CD14-positive monocyte (primary cell): ENCODE measurements around the gene SCN10A. TPM values are rescaled to one million over a fixed set of nuclear protein-coding genes. Genes with fewer than 3 reads are reported as not detected.

Source experiments
- DNase-seq, 3 donors: peaks; one replicate each; pipeline ENCODE4 v3.0.0-alpha.2; 2011 to 2022
- H2AFZ ChIP-seq: 2 replicates; pipeline ENCODE4 v1.6.0; 2012; ENCODE audit warnings: mild to moderate bottlenecking, low read depth, low read length, inconsistent platforms; ENCODE audit not compliant: insufficient read depth, poor library complexity, severe bottlenecking
- H3K27ac ChIP-seq, 2 donors: 1 replicate in 1 of 2; 2 replicates in 1 of 2; pipeline ENCODE4 v1.5.1; 2012 to 2013; ENCODE audit warnings: low read length in 2 of 2, control low read depth in 1 of 2, inconsistent platforms in 1 of 2, low read depth in 1 of 2, mild to moderate bottlenecking in 1 of 2
- H3K27me3 ChIP-seq, 2 donors: one replicate each; pipeline versions ENCODE4 v1.6.0 to v1.6.1; 2011 to 2013; ENCODE audit warnings: low read length in 2 of 2; ENCODE audit not compliant: control insufficient read depth in 2 of 2, insufficient read depth in 2 of 2
- H3K36me3 ChIP-seq, 2 donors: replicated peaks in 1 of 2; 1 replicate in 1 of 2; 2 replicates in 1 of 2; pipeline versions ENCODE4 v1.5.1 to v1.6.1; 2012 to 2013; ENCODE audit warnings: low read length in 2 of 2, control low read depth in 1 of 2, inconsistent platforms in 1 of 2, mild to moderate bottlenecking in 1 of 2; ENCODE audit not compliant: insufficient read depth in 2 of 2, control insufficient read depth in 1 of 2
- H3K4me1 ChIP-seq, 2 donors: 1 replicate in 1 of 2; 2 replicates in 1 of 2; pipeline versions ENCODE4 v1.5.1 to v1.6.1; 2012 to 2013; ENCODE audit warnings: low read length in 2 of 2, control low read depth in 1 of 2, inconsistent platforms in 1 of 2, mild to moderate bottlenecking in 1 of 2, moderate library complexity in 1 of 2; ENCODE audit not compliant: insufficient read depth in 2 of 2, control insufficient read depth in 1 of 2
- H3K4me2 ChIP-seq: replicated peaks from 2 replicates; pipeline ENCODE3; 2012; ENCODE audit warnings: low read length, moderate library complexity, mild to moderate bottlenecking; ENCODE audit not compliant: poor library complexity, severe bottlenecking; ENCODE audit errors: extremely low read depth
- H3K4me3 ChIP-seq, 3 experiments: fragments of 200-600 bp in 1 of 3; sonication (generic) in 1 of 3; replicated peaks in 1 of 3; 1 replicate in 2 of 3; 2 replicates in 1 of 3; pipeline ENCODE4 v1.5.1; 2011 to 2013; ENCODE audit warnings: low read length in 3 of 3, mild to moderate bottlenecking in 3 of 3, control low read depth in 2 of 3, low read depth in 2 of 3, inconsistent platforms in 1 of 3, moderate library complexity in 1 of 3
- H3K79me2 ChIP-seq: 2 replicates; pipeline ENCODE4 v1.6.0; 2012; ENCODE audit warnings: mild to moderate bottlenecking, control low read depth, inconsistent platforms, low read length, moderate library complexity; ENCODE audit not compliant: insufficient read depth
- H3K9ac ChIP-seq: 2 replicates; pipeline ENCODE4 v1.6.0; 2017; ENCODE audit warnings: low read length, mild to moderate bottlenecking; ENCODE audit not compliant: insufficient read depth, poor library complexity, severe bottlenecking
- H3K9me3 ChIP-seq, 2 donors: replicated peaks in 1 of 2; 1 replicate in 1 of 2; 2 replicates in 1 of 2; pipeline versions ENCODE4 v1.5.1 to v1.6.1; 2012 to 2013; ENCODE audit warnings: low read length in 2 of 2, control low read depth in 1 of 2; ENCODE audit not compliant: control insufficient read depth in 1 of 2, insufficient read depth in 1 of 2
- H4K20me1 ChIP-seq: 2 replicates; pipeline ENCODE4 v1.6.0; 2012; ENCODE audit warnings: mild to moderate bottlenecking, low read length, control low read depth, moderate library complexity; ENCODE audit not compliant: insufficient read depth
- H3K27ac Mint-ChIP-seq, 7 donors: one replicate each; pipeline ENCODE4 v1.8.0; 2020; ENCODE audit warnings: mild to moderate bottlenecking in 7 of 7, mixed read lengths in 7 of 7, moderate library complexity in 6 of 7, inconsistent platforms in 2 of 7
- H3K27me3 Mint-ChIP-seq, 3 donors: one replicate each; pipeline ENCODE4 v1.8.0; 2021 to 2022; ENCODE audit warnings: low read depth in 3 of 3, mild to moderate bottlenecking in 3 of 3, mixed read lengths in 3 of 3, moderate library complexity in 3 of 3, inconsistent platforms in 1 of 3
- H3K36me3 Mint-ChIP-seq, 2 donors: one replicate each; pipeline ENCODE4 v1.8.0; 2020; ENCODE audit warnings: mixed read lengths in 2 of 2, inconsistent platforms in 1 of 2, mild to moderate bottlenecking in 1 of 2
- H3K4me1 Mint-ChIP-seq: one replicate; pipeline ENCODE4 v1.8.0; 2020; ENCODE audit warnings: mild to moderate bottlenecking, mixed read lengths
- H3K4me3 Mint-ChIP-seq, 2 donors: one replicate each; pipeline ENCODE4 v1.8.0; 2020; ENCODE audit warnings: mild to moderate bottlenecking in 2 of 2, mixed read lengths in 2 of 2, moderate library complexity in 1 of 2
- H3K9me3 Mint-ChIP-seq, 7 donors: one replicate each; pipeline ENCODE4 v1.8.0; 2020 to 2022; ENCODE audit warnings: mixed read lengths in 7 of 7, mild to moderate bottlenecking in 6 of 7, moderate library complexity in 6 of 7, inconsistent platforms in 2 of 7
- WGBS: methylation state at CpG from one replicate; pipeline ENCODE4 v1.1.5; 2013; ENCODE audit warnings: missing lambda C conversion rate; ENCODE audit not compliant: insufficient coverage; 5-methylcytosine and 5-hydroxymethylcytosine counted together
- intact Hi-C, 2 donors: fragments of 100-400 bp; cut with micrococcal nuclease; formaldehyde crosslinking; loops; one replicate each; pipeline versions ENCODE4 v1.15.0 to v1.15.1; 2023
- polyA plus RNA-seq, 3 donors: library from polyadenylated mRNA; depleted of rRNA in 1 of 3; unstranded in 2 of 3; stranded (reverse) in 1 of 3; fragments of 300-500 nt in 2 of 3; fragments of >200 nt in 1 of 3; fragmentation: Illumina TruSeq in 2 of 3; gene quantifications; 1 replicate in 2 of 3; 2 replicates in 1 of 3; pipeline ENCODE4 v1.2.3, GENCODE V29; 2012 to 2021
- TF ChIP-seq, protein P1 (sequence below): fragments of 200-600 bp; IDR thresholded peaks from one replicate; pipeline ENCODE4 v1.8.0; 2022; ENCODE audit warnings: antibody characterized with exemption, mild to moderate bottlenecking

Gene SCN10A
- polyA plus RNA-seq, 3 donors = not detected

DNA sequence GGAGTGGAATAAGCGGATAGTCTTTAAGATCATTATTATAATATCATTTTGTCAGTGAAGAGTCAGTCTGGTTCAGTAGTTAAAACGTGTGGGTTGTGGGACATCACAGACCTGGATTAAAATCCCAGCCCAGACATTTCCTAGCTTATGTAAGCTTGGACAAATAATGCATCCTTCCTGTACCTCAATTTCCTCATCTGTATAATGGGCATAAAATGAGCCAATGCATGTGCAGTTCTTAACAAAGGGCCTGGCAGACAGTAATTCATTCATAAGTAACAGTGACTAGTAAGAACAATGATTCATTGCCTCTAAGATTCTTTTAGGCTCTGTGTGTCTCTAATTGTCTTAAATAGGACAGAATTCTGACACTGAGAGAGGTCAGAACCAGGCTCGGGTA is 76.1 kb downstream of the SCN10A start:
- H3K27ac Mint-ChIP-seq = no peak overlapping the region
- no peaks in the 10 kb centered on the region for H3K27me3 ChIP-seq
- H3K9me3 ChIP-seq = no peaks in the 10 kb centered on the region
- no peaks in the 10 kb centered on the region for H3K9me3 Mint-ChIP-seq
- no peak for DNase-seq
- no peaks in the 10 kb centered on the region for H3K4me1 ChIP-seq
- peaks cover 1 to 4% (median 3%) of the 10 kb centered on the region in 3 donors for H3K27me3 Mint-ChIP-seq
- H4K20me1 ChIP-seq = no peaks in the 10 kb centered on the region
- no peak overlapping the region for H3K9ac ChIP-seq
- no peaks in the 10 kb centered on the region for H3K36me3 Mint-ChIP-seq
- intact Hi-C loops = no loop called here
- no peak overlapping the region for H3K4me3 ChIP-seq
- no peaks in the 10 kb centered on the region for H3K36me3 ChIP-seq
- H3K27ac ChIP-seq = no peak overlapping the region
- no peak overlapping the region for H3K4me2 ChIP-seq
- H3K4me1 Mint-ChIP-seq = peaks cover 5% of the 10 kb centered on the region
- no peak overlapping the region for H3K4me3 Mint-ChIP-seq
- no peak overlapping the region for H2AFZ ChIP-seq
- H3K79me2 ChIP-seq = no peaks in the 10 kb centered on the region
- TF ChIP-seq, protein P1, sequence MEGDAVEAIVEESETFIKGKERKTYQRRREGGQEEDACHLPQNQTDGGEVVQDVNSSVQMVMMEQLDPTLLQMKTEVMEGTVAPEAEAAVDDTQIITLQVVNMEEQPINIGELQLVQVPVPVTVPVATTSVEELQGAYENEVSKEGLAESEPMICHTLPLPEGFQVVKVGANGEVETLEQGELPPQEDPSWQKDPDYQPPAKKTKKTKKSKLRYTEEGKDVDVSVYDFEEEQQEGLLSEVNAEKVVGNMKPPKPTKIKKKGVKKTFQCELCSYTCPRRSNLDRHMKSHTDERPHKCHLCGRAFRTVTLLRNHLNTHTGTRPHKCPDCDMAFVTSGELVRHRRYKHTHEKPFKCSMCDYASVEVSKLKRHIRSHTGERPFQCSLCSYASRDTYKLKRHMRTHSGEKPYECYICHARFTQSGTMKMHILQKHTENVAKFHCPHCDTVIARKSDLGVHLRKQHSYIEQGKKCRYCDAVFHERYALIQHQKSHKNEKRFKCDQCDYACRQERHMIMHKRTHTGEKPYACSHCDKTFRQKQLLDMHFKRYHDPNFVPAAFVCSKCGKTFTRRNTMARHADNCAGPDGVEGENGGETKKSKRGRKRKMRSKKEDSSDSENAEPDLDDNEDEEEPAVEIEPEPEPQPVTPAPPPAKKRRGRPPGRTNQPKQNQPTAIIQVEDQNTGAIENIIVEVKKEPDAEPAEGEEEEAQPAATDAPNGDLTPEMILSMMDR = no peak
- no CpG with 5 or more reads among the region's 3 CpGs for WGBS

DNA sequence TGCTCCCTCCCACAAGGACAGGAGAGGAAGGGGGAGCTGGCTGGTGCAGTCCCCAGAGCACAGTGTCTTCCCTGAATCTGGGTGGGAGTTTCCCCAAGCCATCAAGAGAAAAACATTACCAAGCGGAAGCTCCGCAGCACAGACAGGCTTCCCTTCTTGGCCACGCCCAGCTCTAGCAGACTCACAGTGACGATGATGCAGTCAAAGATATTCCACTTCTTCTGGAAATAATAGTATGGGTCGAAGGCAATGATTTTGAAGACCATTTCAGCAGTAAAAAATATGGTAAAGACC is 76.7 kb downstream of the SCN10A start:
- intact Hi-C loops = no loop called here
- no peak overlapping the region for H3K4me3 Mint-ChIP-seq
- peaks cover 5% of the 10 kb centered on the region for H3K4me1 Mint-ChIP-seq
- Histone ChIP-seq H3K27me3 (no peaks in the 10 kb centered on the region), H3K9me3 (no peaks in the 10 kb centered on the region), H3K79me2 (no peaks in the 10 kb centered on the region), H3K4me2 (no peak overlapping the region), H3K9ac (no peak overlapping the region), H2AFZ (no peak overlapping the region), H3K4me1 (no peaks in the 10 kb centered on the region), H4K20me1 (no peaks in the 10 kb centered on the region), H3K36me3 (no peaks in the 10 kb centered on the region), H3K27ac (no peak overlapping the region), H3K4me3 (no peak overlapping the region)
- no peaks in the 10 kb centered on the region for H3K36me3 Mint-ChIP-seq
- TF ChIP-seq, protein P1 = no peak
- no CpG with 5 or more reads among the region's 5 CpGs for WGBS
- no peak for DNase-seq
- H3K27ac Mint-ChIP-seq = no peak overlapping the region
- H3K27me3 Mint-ChIP-seq = peaks cover 1 to 4% (median 3%) of the 10 kb centered on the region in 3 donors
- no peaks in the 10 kb centered on the region for H3K9me3 Mint-ChIP-seq
